DOHH2 (cell line): ENCODE measurements around the gene VPS37B.

Source experiments
- H3F3A ChIP-seq: fragments of 200-600 bp; sonication (generic), shearing (Covaris generic); 2 replicates; pipeline ENCODE4 v1.6.0; 2016; ENCODE audit warnings: antibody characterized with exemption, mild to moderate bottlenecking; ENCODE audit not compliant: control insufficient read depth, insufficient read depth
- H3K27ac ChIP-seq: fragments of 200-600 bp; sonication (generic); 2 replicates; pipeline ENCODE4 v1.5.1; 2014; ENCODE audit warnings: low read depth, mild to moderate bottlenecking, low read length, moderate library complexity
- H3K27me3 ChIP-seq: fragments of 200-600 bp; sonication (generic); 2 replicates; pipeline ENCODE4 v1.6.1; 2014; ENCODE audit warnings: mild to moderate bottlenecking, low read length, mixed read lengths; ENCODE audit not compliant: control insufficient read depth
- H3K36me3 ChIP-seq: fragments of 200-600 bp; sonication (generic); 2 replicates; pipeline ENCODE4 v1.6.1; 2014; ENCODE audit warnings: mild to moderate bottlenecking, low read length, moderate library complexity, mixed read lengths; ENCODE audit not compliant: control insufficient read depth
- H3K4me1 ChIP-seq: fragments of 200-600 bp; sonication (generic); 2 replicates; pipeline ENCODE4 v1.6.1; 2014; ENCODE audit warnings: mild to moderate bottlenecking, low read length, mixed read lengths; ENCODE audit not compliant: control insufficient read depth
- H3K4me2 ChIP-seq: fragments of 200-600 bp; sonication (generic); 2 replicates; pipeline ENCODE4 v1.6.0; 2014; ENCODE audit warnings: mild to moderate bottlenecking, low read length, moderate library complexity
- H3K4me3 ChIP-seq: fragments of 200-600 bp; sonication (generic); 2 replicates; pipeline ENCODE4 v1.5.1; 2014; ENCODE audit warnings: mild to moderate bottlenecking, low read length, mixed read lengths
- H3K79me2 ChIP-seq: fragments of 200-600 bp; sonication (generic); 2 replicates; pipeline ENCODE4 v1.6.1; 2014; ENCODE audit warnings: mild to moderate bottlenecking, low read length, mixed read lengths; ENCODE audit not compliant: control insufficient read depth
- H3K9me2 ChIP-seq: fragments of 200-600 bp; sonication (generic); replicated peaks from 2 replicates; pipeline ENCODE4 v1.6.1; 2014; ENCODE audit warnings: mild to moderate bottlenecking, low read length, mixed read lengths; ENCODE audit not compliant: control insufficient read depth
- H3K9me3 ChIP-seq: fragments of 200-600 bp; sonication (generic); 2 replicates; pipeline ENCODE4 v1.6.1; 2014; ENCODE audit warnings: antibody characterized with exemption, low read length, mixed read lengths; ENCODE audit not compliant: control insufficient read depth, insufficient read depth
- H4K20me1 ChIP-seq: fragments of 200-600 bp; sonication (generic); 2 replicates; pipeline ENCODE4 v1.6.0; 2014; ENCODE audit warnings: low read depth, mild to moderate bottlenecking, antibody characterized with exemption, low read length, moderate library complexity; ENCODE audit not compliant: control insufficient read depth, insufficient read depth
- EZH2phosphoT487 ChIP-seq: fragments of 200-600 bp; sonication (generic); IDR thresholded peaks from 2 replicates; pipeline ENCODE4 v1.6.1; 2017; ENCODE audit warnings: borderline replicate concordance, mild to moderate bottlenecking, antibody characterized with exemption, low read length, moderate library complexity, mixed read lengths
- TF ChIP-seq, protein P1 (sequence below): fragments of 200-600 bp; sonication (generic); IDR thresholded peaks from one replicate; pipeline ENCODE4 v1.5.1; 2014; ENCODE audit warnings: antibody characterized with exemption, mild to moderate bottlenecking, low read depth, low read length; ENCODE audit not compliant: poor library complexity, severe bottlenecking

Gene VPS37B

DNA sequence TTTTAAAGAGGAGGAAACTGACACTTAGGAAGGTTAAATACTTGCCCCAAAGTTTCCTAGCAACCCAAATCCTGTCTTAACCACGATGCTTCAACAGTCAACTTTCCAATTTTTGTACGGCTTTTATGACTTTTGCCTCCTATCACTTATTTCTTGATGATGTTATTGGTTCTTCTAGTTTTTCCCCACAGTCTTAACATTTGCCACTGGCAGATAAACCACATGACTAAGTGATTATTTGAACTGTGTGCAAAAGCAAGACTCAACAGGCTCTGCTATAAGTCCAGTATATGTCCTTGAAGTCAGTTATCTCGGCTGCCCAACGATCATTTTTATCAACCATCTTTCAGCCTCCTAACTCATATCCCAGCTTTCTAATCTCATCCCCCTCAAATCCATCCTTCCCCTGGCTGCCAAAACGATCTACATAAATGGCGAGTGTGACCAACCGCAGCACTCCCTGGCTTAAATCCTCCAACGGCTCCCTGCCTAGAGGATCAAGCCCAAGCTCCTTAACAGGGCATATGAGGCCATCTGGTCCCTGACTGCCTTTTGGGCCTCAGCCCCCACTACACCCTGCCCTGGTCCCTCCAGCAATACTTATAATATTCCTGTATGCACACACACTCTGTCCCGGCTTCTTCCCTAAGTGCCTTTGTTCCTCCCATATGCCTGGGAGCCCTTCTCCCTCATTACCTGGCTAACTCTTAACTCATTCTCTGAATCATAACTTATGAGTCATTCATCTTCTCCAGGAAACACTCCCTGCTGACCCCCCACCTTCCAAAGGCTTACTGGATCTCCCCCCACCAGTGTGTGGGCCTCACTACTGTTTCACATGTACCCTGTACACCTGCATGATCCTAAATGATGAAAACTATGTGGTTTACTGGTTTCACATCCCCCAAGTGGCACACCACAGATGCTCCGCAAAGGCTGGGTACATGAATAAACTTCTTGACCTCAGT is 8.8 kb downstream of the VPS37B start:
- H3K36me3 ChIP-seq = no peaks in the 10 kb centered on the region
- no peaks in the 10 kb centered on the region; the same call in 1 of the 2 replicates for H3K27me3 ChIP-seq
- H4K20me1 ChIP-seq = no peaks in the 10 kb centered on the region
- H3K9me3 ChIP-seq = no peaks in the 10 kb centered on the region
- no peaks in the 10 kb centered on the region for H3K9me2 ChIP-seq
- H3K4me2 ChIP-seq = peak overlapping the region; percentile 82
- H3K4me1 ChIP-seq = peaks cover 54% of the 10 kb centered on the region
- H3K27ac ChIP-seq = peak overlapping the region; percentile 44
- H3K4me3 ChIP-seq = peak overlapping the region; percentile 66
- H3F3A ChIP-seq = peaks cover 15% of the 10 kb centered on the region
- H3K79me2 ChIP-seq = no peaks in the 10 kb centered on the region; the same call in 1 of the 2 replicates
- TF ChIP-seq, protein P1, sequence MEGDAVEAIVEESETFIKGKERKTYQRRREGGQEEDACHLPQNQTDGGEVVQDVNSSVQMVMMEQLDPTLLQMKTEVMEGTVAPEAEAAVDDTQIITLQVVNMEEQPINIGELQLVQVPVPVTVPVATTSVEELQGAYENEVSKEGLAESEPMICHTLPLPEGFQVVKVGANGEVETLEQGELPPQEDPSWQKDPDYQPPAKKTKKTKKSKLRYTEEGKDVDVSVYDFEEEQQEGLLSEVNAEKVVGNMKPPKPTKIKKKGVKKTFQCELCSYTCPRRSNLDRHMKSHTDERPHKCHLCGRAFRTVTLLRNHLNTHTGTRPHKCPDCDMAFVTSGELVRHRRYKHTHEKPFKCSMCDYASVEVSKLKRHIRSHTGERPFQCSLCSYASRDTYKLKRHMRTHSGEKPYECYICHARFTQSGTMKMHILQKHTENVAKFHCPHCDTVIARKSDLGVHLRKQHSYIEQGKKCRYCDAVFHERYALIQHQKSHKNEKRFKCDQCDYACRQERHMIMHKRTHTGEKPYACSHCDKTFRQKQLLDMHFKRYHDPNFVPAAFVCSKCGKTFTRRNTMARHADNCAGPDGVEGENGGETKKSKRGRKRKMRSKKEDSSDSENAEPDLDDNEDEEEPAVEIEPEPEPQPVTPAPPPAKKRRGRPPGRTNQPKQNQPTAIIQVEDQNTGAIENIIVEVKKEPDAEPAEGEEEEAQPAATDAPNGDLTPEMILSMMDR = no peak
- no peak for TF ChIP-seq EZH2phosphoT487

DNA sequence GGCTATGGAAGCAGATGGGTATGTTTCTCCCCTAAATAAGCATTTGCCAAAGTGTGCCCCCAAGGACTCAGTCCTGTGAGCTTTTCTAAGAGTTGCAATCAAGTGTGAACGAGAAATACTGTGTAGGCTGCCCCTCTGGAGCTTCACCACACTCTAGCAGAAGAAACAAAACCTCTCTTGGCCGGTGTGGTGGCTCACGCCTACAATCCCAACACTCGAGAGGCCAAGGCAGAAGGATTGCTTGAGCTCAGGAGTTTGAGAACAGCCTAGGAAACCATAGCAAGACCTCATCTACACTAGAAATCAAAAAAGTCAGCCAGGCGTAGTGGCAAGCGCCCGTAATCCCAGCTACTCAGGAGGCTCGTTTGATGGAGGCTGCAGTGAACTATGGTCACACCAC is 9.8 kb downstream of the VPS37B start:
- no peak overlapping the region for H3K27ac ChIP-seq
- H3K4me2 ChIP-seq = no peak overlapping the region
- TF ChIP-seq, protein P1 = no peak
- no peak for TF ChIP-seq EZH2phosphoT487
- no peaks in the 10 kb centered on the region for H4K20me1 ChIP-seq
- H3K4me3 ChIP-seq = no peak overlapping the region
- H3K9me3 ChIP-seq = no peaks in the 10 kb centered on the region
- H3K4me1 ChIP-seq = peaks cover 57% of the 10 kb centered on the region
- no peaks in the 10 kb centered on the region; the same call in 1 of the 2 replicates for H3K79me2 ChIP-seq
- no peaks in the 10 kb centered on the region for H3K27me3 ChIP-seq
- no peaks in the 10 kb centered on the region for H3K9me2 ChIP-seq
- H3F3A ChIP-seq = peaks cover 16% of the 10 kb centered on the region
- no peaks in the 10 kb centered on the region for H3K36me3 ChIP-seq

DNA sequence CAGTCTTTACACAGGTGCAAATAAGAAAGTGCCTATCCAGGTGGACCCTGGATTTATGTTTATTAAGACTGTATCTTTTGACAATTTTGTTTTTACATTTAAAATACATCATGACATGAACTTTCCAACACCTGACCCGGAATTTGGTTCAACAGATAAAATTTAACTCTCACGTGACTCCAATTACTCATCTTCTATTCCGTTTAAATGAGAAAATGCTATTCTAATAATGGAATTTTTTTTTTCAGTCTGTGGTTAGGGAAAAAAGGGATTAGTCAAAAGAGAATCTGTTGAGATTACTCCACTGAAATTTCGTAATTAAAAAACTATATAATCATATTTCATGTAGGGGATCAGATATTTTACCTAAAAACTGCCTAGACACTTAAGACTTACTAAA is 11.1 kb downstream of the VPS37B start:
- Histone ChIP-seq H4K20me1 (no peaks in the 10 kb centered on the region), H3K4me3 (no peak overlapping the region), H3K27me3 (no peaks in the 10 kb centered on the region), H3K36me3 (no peaks in the 10 kb centered on the region), H3F3A (peaks cover 10% of the 10 kb centered on the region; the same call in 1 of the 2 replicates), H3K4me1 (peaks cover 65% of the 10 kb centered on the region), H3K79me2 (no peaks in the 10 kb centered on the region; the same call in 1 of the 2 replicates), H3K4me2 (no peak overlapping the region), H3K27ac (no peak overlapping the region), H3K9me3 (no peaks in the 10 kb centered on the region), H3K9me2 (no peaks in the 10 kb centered on the region)
- TF ChIP-seq, protein P1 = no peak
- TF ChIP-seq EZH2phosphoT487 = no peak
